Measurements from ENCODE around the gene OSBPL6.
"Not testable (repeated sequence)": the region's sequence is repeated elsewhere in the genome, so short reads cannot be mapped to it uniquely, and the experiment has no call there.

Gene OSBPL6

GRCh38 chr2:178193823-178194599 lies at the start of gene OSBPL6:
Gene OSBPL6, plus strand, starts transcription at chr2:178194512. Its CDS starts 111,673 bp downstream, at chr2:178306185.
- DNase-seq = no peak

DNA sequence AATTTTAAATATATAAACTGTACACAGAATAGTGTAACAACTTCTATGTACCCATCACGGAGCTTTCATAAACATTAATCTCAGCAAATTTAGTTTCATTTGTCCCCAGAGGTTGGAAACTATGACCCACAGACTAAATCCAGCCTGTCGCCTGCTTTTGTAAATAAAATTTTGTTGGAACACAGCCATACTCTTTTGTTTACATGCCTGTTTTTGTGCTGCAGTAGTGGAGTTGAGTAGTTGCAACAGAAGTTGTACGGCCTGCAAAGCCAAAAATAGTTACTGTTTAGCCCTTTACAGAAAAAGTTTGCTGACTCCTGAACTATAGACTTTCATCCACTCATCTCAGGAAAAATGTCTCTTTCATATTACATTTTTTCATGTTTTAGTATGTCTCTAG lies 42.3 kb upstream of the OSBPL6 start:
- DNase-seq = no peak

DNA sequence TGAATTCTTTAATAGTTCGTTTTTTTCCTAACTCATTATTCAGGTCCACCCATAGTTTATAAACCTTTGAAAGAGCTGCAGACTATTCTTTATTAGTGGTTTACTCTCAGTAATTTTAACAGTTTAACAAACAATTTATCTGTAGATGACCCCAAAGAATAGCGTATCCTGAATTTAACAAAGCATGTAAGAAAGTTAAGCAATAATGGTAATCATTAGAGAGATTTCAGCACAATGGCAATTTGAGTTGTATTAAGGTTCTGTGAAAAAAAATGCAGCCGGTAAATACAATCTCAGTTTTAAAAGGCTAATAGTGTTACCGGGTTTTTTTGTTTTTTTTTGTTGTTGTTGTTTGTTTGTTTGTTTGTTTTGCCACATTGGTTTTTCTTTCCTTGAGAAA lies 41.8 kb upstream of the OSBPL6 start:
- no peak for DNase-seq

DNA sequence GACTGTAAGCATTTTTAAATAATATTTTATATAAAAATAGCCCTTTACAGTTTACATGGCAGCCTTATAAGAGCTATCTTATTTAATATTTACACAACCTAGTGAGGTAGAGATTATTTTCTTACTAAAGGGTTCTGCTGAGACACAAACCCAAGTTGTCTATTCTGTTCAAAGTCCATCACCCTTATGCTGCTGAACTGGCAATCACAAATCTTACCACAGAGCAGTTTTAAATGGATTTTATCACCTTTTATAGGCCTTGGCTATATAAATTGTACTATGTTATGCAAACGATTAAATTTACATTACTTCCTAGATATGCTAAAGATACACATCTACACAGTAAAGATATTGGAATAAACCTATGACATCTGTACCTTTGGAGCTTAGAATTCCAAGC lies 41.3 kb upstream of the OSBPL6 start:
- DNase-seq = no peak

DNA sequence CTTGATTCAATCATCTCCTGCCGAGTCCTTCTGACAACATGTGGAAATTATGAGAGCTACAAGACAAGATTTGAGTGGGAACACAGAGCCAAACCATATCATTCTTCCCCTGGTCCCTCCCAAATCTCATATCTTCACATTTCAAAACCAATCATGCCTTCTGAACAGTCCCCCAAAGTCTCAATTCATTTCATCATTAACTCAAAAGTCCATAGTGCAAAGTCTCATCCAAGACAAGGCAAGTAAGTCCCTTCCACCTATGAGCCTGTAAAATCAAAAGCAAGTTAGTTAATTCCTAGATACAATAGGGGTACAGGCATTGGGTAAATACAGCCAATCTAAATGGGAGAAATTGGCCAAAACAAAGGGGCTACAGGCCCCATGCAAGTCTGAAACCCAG lies 40.4 kb upstream of the OSBPL6 start:
- DNase-seq = not testable (repeated sequence)

- no peak for DNase-seq
Measured at GRCh38 chr2:178155524-178155923, 38.8 kb upstream of the OSBPL6 start.

GRCh38 chr2:178157574-178157973 lies 36.7 kb upstream of the OSBPL6 start:
- DNase-seq = no peak

DNA sequence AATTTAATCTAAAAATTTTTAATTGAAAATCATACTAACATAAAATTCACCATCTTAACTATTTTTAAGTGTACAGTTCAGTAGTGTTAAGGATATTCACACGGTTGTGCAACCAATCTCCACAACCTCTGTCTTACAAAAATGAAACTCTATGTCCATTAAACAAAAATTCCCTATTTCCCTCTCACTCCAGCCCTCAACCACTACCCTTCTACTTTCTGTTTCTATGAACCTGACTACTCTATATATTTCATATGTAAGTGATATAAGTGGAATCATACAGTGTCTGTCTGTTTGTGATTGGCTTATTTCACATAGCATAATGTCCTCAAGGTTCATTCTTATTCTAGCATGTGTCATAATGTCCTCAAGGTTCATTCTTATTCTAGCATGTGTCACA lies 34.3 kb upstream of the OSBPL6 start:
- no peak for DNase-seq

- no peak for DNase-seq
Measured at GRCh38 chr2:178160601-178161000, 33.7 kb upstream of the OSBPL6 start.

DNA sequence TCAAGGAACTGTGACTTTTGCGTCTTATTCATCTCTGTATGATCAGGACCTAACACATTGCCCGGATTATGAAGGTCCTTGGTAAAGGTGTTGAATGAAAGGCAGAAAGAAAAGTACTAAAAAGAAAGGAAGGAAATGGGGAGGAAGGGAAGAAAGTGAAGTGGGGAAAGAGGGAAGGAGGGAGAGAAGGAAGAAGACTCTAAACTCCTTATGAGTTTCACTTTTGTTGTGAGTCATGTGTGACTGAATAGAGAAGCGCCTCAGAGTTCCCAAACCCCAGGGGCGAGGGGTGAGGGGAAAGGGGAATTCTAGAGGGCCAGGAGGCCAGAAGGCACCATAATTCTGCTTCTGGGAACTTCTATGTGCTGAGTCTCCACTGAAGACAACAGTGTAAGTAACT lies 30.9 kb upstream of the OSBPL6 start:
- DNase-seq = no peak

DNA sequence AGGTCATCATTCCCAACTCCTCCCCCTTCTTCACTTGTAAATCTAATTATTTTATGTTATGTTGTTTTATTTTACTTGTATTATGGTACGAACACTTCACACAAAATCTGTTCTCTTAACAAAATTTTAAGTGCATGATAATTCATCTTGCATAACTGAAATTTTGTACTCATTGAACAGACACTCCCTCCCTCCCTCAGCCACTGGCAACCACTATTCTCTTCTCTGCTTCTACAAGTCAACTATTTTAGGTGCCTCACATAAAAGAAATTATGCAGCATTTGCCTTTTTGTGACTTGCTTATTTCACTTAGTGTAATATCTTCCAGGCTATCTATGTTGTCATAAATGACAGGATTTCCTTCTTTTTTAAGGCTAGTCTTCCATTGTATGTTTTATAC lies 30.4 kb upstream of the OSBPL6 start:
- DNase-seq = no peak

DNA sequence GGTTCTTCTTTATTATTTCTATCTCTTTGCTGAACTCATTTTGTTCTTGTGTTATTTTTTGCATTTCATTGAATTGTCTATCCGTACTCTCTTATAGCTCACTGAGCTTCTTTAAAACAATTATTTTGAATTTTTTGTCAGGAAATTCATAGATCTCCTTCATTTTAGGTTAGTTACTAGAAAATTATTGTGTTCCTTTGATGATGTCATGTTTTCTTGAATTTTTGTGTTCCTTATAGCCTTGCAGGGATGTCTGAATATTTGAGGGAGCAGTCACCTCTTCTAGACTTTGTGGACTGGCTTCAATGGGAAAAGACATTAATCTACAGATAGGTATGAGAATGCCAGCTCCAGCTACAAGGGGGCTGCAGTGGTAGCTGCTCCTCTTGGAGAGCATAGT lies 20.7 kb upstream of the OSBPL6 start:
- no peak for DNase-seq

GRCh38 chr2:178177066-178177679 lies 17.1 kb upstream of the OSBPL6 start:
- no peak for DNase-seq

DNA sequence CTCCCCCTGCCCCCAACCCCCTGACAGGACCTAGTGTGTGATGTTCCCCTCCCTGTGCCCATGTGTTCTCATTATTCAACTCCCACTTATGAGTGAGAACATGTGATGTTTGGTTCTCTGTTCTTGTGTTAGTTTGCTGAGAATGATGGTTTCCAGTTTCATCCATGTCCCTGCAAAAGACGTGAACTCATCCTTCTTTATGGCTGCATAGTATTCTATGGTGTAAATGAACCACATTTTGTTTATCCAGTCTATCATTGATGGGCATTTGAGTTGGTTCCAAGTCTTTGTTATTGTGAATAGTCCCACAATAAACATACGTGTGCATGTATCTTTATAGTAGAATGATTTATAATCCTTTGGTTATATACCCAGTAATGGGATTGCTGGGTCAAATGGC lies 13.7 kb upstream of the OSBPL6 start:
- not testable (repeated sequence) for DNase-seq

DNA sequence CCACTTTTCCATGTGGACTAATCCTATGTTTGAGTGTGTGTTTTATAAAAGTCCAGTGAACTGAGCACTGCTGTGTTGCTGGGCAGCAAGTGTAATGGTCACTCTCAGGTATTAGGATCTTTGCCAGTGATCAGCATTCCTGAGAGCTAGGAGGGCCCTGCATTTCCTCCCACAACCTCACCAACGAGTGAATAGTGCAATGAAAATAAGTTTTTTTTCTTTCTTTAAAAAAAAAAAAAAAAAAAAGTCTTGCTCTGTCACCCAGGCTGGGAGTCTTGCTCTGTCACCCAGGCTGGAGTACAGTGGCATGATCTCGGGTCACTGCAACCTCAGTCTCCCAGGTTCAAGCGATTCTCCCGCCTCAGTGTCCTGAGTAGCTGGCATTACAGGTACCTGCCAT lies 6.5 kb upstream of the OSBPL6 start:
- DNase-seq = no peak

DNA sequence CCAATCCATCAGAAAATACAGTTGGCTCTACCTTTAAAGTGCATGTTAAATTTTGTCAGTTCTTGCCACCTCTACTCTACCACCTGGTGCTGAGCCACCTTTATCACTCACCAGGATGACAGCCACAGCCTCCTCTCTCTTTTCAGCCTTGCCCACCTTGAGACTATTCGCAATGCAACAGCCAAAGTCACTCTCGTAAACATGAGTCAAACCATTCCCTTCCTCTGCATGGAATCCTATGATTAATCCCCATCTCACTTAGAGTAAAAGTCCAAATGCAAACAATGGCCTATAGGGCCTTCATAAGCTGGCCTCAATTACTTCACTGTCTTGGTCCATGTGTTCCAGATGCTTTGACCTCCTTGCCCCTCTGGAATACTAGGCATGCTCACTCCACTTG lies 5.8 kb upstream of the OSBPL6 start:
- DNase-seq = no peak

DNA sequence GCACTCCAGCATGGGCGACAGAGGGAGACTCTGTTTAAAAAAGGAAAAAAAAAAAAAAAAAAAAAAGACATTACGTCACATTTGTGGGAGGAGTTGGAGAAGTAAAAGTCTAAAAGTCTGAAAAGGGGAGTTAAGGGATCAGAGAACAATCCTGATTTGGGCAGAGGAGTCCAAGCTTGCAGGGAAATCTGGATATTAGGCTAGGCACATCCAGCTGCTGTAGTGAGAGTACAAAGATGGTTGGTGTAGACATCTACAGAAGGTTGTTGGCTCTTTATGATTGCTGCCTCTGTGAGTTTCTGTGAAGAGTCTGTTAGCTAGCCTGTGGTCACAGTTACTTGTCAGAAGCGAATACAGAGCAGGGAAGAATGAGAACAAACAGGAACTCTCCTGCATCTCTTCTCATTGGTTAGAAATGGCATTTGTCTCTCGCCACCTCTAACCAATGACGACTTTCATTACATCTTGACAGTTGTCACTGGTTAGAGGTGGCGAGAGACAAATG lies 3.3 kb upstream of the OSBPL6 start:
- DNase-seq = no peak

DNA sequence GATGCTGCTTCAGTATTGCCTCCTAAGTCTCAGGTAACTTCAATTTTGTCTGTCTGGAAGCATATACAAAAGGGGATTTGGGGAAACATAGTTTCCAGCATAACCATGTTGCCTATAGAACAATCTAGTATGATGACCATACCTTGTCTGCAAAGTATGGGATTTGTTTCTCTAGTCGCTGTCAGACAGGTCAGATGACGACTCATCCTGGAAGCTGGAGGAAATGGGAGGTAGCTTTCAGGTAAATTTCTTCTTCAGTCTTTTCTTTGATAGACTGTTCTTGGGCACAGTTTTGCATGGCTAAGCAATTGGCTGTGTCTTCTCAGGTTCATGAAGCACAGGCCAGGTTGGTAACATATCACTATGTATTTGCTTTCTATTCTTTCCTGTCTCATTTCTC lies 2.8 kb upstream of the OSBPL6 start:
- no peak for DNase-seq

- DNase-seq = no peak
Measured at GRCh38 chr2:178193496-178193822, 853 bp upstream of the OSBPL6 start.

DNA sequence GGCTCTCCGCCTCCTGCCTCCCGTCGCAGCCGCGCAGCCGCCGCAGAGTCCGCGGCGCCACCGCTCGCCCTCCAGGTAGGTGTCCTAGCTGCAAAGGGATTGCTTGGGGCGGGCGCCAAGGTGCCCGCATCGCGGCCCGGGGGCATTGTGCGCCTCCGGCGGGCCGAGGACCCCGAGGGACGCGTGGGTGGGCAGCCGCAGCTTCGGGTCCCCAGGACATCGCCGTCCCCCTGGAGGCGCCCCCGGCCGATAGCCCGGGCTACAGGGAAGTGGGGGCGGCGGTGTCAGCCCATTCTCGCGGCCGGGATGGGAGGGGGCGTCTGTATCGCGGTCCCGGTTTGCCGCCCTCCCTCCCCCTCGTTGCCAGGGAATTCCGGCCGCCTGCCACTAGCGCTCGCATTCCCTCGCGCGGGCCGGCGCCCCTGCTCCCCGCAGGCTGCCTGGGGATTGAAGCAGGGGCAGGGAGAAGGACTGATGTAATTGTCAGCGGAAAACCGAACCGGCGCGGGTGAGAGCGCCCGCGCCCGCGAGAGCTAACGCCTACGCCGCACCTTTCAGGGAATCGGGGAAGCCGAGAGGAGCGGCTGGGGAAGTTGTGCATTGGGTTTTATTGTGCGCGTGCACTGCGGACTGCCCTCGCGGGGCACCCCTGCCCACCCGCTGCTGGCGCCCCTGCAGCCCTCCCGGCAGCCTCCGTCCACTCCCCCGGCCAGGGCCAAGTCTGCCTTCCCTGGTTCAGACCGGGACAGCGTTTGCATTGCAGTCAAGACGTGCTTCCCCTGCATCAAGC lies 483 bp downstream of the OSBPL6 start:
- DNase-seq = no peak

GRCh38 chr2:178195390-178196166 lies 1.3 kb downstream of the OSBPL6 start:
- no peak for DNase-seq

GRCh38 chr2:178197791-178198190 lies 3.5 kb downstream of the OSBPL6 start:
- DNase-seq = no peak

GRCh38 chr2:178198441-178198840 lies 4.1 kb downstream of the OSBPL6 start:
- DNase-seq = not testable (repeated sequence)
